Upper lobe of left lung (tissue), 4 donors: Measurements from ENCODE around the gene NPHP4.

Source experiments
- POLR2A ChIP-seq, 4 donors: fragments of 450-650 bp; IDR thresholded peaks; one replicate each; pipeline ENCODE4 v1.5.1; 2016 to 2017; ENCODE audit warnings: antibody characterized with exemption in 4 of 4, mild to moderate bottlenecking in 2 of 4
- POLR2AphosphoS5 ChIP-seq, 2 donors: sonication (generic); formaldehyde crosslinking; IDR thresholded peaks; one replicate each; pipeline ENCODE4 v1.5.1; 2017; ENCODE audit warnings: antibody characterized with exemption in 2 of 2
- TF ChIP-seq, protein P1 (sequence below), 6 experiments: fragments of 450-650 bp in 4 of 6; fragments of 200-600 bp in 2 of 6; sonication (generic) in 2 of 6; IDR thresholded peaks; one replicate each; pipeline ENCODE4 v1.5.1; 2016 to 2019; ENCODE audit warnings: antibody characterized with exemption in 6 of 6

DNA sequence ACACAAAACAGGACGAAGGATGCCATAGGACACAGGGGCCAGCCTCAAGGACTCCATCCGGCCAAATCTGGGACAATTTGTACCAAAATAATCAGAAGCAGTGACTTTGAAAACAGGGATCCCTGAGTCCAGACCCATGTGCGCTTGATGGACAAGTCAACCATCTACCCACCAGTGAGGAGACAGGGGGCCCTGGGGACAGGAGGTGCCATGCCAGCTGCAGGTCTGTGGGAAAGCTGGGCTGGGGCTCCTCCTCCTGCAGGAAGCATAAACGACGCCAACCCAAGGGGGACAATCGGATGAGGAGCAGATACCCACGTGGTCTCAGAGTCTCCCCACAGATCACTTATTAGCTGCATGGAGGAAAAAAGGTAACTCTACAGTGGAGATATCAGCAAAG lies 50.6 kb downstream of the NPHP4 start:
- TF ChIP-seq POLR2A (IDR thresholded peaks at IDR 0.05) (no peak), POLR2AphosphoS5 (IDR thresholded peaks at IDR 0.05) (no peak)
- TF ChIP-seq, protein P1, sequence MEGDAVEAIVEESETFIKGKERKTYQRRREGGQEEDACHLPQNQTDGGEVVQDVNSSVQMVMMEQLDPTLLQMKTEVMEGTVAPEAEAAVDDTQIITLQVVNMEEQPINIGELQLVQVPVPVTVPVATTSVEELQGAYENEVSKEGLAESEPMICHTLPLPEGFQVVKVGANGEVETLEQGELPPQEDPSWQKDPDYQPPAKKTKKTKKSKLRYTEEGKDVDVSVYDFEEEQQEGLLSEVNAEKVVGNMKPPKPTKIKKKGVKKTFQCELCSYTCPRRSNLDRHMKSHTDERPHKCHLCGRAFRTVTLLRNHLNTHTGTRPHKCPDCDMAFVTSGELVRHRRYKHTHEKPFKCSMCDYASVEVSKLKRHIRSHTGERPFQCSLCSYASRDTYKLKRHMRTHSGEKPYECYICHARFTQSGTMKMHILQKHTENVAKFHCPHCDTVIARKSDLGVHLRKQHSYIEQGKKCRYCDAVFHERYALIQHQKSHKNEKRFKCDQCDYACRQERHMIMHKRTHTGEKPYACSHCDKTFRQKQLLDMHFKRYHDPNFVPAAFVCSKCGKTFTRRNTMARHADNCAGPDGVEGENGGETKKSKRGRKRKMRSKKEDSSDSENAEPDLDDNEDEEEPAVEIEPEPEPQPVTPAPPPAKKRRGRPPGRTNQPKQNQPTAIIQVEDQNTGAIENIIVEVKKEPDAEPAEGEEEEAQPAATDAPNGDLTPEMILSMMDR (IDR thresholded peaks at IDR 0.05) = no peak
